IPS-18c (cell line): Measurements from ENCODE around the gene KCNJ12.
A peak's percentile ranks its signal among the peaks of the same experiment; 100 is the strongest.
"Not testable (repeated sequence)": the region's sequence is repeated elsewhere in the genome, so short reads cannot be mapped to it uniquely, and the experiment has no call there.

ENCODE experiments used
- H3K4me3 ChIP-seq: 2 replicates; pipeline ENCODE4 v1.7.0; 2013; ENCODE audit warnings: low read depth, mild to moderate bottlenecking, low read length, moderate library complexity; ENCODE audit not compliant: insufficient read depth
- H3K9me3 ChIP-seq: one replicate; pipeline ENCODE4 v1.6.1; 2013; ENCODE audit warnings: mild to moderate bottlenecking, low read length, moderate library complexity; ENCODE audit not compliant: control insufficient read depth, insufficient read depth

The KCNJ12 gene

DNA sequence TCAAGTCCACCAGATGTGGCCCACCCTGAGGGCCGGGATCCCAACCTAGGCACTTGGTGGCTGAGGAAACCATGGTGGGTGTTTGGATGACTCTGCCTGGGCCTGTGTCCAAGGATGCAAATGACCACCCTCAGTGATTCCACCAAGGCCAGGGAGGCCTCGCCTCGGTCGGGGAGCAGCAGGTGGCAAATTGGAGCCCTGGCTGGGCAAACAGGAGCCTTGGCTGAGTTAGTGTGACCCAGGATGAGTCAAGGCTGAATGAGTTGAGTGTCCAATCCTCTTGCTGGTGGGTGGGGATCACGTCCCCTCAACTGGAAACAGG is 62.8 kb downstream of the KCNJ12 start:
- not testable (repeated sequence) for H3K9me3 ChIP-seq, H3K4me3 ChIP-seq

DNA sequence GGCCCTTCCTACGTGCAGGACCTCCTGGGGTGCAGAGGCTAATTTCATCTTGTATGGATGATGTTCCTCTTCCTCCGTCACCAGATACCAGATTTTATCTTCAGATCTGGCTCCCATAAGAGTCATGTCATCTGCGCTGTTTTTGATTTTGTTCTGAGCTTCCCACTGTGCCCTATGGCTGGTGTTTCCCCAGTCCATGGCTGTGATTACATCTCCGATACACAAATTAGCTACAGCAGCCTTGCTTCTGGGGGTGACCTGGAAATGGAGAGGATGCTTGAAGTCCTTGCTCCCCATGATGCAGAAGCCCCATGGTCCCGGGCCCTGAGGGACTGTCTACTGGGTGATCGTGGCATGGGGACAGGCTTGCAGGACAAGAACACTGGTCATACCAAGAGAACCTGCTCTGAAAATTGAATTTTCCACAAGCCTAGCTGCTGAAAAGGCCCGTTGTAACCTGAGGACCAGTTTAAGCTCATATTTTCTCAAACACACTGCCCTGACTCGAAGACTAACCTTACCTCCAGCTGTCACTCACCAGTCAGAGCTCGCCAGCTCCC is 69.0 kb downstream of the KCNJ12 start:
- no peak overlapping the region for H3K4me3 ChIP-seq
- no peaks in the 10 kb centered on the region for H3K9me3 ChIP-seq

DNA sequence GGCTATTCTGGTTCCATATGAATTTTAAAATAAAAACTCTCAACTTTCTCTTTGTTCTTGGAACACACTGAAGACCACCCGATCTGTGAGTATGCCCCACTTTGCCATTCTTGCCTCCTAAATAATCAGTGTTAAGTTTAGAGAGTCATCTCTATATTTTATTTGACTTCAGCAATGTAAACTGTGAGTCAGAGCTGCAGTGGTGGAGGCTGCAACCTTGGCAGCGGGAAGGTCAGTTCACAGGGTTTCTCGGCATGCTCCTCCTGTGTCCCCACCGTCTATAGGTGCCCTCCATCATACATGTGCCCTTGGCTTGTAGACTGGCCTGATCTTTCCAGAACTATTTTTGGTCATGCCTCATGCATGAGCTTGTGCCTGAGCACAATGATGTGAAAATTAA is 71.4 kb downstream of the KCNJ12 start:
- H3K9me3 ChIP-seq, H3K4me3 ChIP-seq: not testable (repeated sequence)

DNA sequence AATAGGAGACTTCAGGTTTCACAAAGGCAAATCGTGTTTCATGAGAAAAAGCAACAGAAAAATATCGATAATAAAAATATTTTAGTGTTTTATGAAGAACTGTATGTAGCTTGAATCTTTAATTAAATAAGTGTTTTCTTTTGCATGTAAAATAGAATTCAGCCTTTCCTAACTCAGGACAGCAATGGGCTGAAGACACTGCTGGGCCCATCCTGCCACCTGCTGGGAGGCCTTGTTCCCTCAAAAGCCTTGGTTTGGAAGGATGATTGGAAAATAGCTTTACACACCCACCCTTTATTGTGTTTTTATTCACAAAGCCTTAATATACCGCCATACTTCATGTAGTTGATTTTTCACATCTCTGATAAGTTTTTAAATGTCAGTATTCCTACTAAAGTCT is 73.7 kb downstream of the KCNJ12 start:
- not testable (repeated sequence) for H3K4me3 ChIP-seq, H3K9me3 ChIP-seq

DNA sequence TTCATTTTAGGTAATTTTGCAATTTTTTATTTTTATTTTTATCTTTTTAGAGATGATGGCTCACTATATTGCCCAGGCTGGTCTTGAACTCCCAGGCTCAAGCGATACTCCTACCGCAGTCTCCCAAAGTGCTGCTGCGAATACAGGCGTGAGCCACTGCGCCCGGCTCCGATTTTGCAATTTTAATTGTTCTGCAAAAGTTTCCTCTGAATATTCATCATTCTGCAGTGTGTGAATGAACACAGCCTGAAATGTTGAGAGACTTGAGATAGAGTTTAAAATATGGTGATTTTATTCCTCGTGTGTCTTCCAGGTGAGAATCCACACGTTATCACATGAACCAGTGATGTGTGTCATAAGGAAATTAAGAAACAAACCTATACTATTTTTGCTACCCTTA is 75.8 kb downstream of the KCNJ12 start:
- Histone ChIP-seq H3K9me3 (peaks cover 3% of the 10 kb centered on the region), H3K4me3 (no peak overlapping the region)

DNA sequence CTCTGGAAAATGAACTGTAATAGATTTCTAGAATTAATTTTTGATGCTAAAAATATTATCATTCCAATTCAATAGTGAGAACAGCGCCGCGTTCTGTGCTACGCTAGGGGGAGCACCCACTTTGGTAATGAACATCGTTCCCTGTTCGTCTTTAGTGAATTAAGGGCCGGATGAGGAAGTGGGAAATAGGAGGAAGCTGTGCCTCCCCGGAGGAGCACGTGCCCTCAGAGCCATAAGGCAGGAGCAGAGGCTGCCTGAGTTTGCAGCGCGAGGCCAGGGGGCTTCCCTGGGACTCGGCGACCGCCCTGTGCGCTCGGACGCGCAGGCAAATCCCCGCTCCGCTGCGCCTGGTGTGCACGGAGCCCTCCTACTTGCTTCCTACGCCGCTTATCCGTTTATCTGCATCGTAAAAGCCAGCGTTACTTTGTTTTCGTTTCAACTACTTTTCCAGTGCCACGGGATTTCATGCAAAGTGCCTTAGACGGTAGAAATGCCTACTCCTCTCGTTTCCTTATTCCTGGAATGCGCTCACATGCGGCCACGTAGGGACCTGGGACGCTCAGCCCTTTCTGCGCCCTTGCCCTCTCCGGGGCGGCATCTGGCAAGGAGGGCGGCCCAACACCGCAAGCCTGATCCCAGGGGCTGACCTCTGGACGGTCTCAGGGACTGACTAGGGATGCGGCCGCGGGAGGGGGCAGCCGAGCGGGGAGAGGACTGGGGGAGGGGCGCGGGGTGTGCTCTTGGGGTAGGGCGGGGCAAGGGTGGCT is 76.4 kb downstream of the KCNJ12 start:
- peak overlapping the region; percentile 31; the same call in 1 of the 2 replicates for H3K4me3 ChIP-seq

DNA sequence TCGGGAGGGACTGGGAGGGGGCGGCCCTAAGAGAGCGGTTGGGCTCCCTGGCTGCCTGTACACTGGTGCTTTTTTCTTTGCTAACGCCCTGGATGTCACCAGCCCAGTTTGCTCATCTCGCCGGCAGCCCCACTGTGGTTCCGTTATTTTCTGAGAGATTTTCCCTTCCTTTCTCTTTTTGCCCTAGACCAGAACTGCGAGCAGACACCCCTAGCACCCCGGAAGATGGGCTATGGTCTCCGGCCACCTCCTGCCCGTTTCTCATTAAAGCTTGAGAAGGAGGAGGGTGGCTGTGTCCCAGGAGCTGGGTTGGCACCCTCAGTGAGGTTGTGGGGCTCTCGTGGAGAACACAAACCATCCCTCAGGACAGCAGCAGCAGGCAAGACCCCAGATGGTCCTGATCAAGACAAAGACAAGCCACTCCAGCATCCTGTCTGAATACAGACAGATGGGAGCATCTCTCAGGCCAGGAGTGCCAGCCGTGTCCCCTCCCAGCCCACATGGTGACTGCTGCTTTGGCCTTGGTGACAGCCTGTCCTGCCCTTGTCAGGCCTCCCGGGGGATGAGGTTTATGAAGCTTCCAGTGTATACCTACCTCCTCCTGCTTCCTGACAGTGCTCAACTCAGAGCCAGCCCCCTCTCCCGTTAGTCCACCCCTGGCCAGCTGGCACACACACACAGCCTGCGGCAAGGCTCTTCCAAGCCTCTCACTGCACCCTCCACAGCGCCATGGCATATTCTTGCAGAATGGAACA is 77.2 kb downstream of the KCNJ12 start:
- H3K9me3 ChIP-seq, result peaks cover 3% of the 10 kb centered on the region
- H3K4me3 ChIP-seq, result no peak overlapping the region

More for the DNA sequence above, 76.4 kb downstream of the KCNJ12 start:
- H3K9me3 ChIP-seq, result peaks cover 3% of the 10 kb centered on the region

DNA sequence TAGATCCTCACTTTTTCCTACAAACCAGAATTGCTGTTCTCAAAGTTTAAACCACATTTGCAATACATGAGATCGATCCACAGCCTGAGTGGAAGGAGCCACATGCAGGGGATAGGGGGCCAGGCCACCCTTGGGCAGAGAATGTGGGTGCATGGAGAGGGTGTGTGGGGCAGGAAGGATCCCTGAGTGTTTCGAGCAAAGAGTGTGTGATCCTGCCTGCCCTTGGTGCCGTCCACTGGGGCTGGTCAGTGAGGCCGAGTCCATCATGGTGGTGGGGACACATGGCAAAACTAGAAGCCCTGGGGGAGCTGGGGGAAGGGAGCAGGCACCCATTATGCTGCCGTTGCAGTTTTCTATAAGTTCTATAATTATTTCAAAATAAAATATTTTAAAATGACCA is 77.8 kb downstream of the KCNJ12 start:
- H3K4me3 ChIP-seq, H3K9me3 ChIP-seq: not testable (repeated sequence)

DNA sequence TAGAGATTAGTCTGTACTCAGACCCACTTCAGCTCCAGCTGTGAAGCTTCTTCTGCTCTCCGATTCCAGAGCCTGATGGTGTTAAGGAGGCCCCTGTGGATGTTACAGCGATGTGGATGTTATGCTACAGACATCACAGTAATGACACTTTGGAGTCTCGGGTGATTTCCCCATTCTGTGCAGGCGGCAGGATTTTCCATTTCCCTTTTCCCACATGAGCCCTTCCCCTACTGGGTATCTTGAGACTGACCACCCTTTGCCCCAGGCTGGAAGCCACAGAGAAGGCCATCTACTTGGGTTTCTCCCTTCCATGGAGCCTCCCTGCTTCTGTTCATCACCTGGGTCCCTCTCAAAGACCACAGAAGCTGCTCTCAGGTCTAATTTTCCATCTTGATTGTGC is 78.3 kb downstream of the KCNJ12 start:
- no peak overlapping the region for H3K4me3 ChIP-seq

DNA sequence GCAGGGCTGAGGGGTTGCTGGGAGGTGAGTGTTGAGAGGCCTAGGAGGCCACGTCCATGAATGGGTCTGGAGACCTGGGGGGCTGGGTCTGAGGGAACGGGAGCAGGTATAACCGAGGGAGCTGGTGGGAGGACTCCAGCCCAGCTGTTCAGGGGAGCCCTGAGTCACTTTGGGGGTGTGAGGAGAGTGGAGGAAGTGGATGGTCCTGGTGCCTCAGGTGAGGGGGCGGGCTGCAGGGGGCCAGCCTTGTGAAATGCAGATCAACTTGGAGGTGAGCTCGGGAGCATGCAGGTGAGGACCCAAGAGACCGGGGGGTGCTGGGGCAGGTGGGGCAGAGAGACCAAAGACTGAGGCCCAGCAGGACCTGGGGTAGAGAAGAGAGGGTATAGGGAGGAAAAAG is 79.6 kb downstream of the KCNJ12 start:
- H3K9me3 ChIP-seq, result peaks cover 3% of the 10 kb centered on the region
- no peak overlapping the region for H3K4me3 ChIP-seq

More for the DNA sequence above, 78.3 kb downstream of the KCNJ12 start:
- peaks cover 3% of the 10 kb centered on the region for H3K9me3 ChIP-seq

DNA sequence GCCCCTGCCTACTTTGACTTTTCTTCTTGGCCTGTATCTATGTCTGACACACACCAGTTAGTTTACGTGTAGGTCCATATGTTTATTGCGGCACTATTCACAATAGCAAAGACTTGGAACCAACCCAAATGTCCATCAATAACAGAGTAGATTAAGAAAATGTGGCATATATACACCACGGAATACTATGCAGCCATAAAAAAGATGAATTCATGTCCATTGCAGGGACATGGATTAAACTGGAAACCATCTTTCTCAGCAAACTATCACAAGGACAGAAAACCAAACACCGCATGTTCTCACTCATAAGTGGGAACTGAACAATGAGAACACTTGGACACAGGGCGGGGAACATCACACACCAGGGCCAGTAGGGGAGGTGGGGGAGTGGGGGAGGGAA is 80.3 kb downstream of the KCNJ12 start:
- not testable (repeated sequence) for H3K4me3 ChIP-seq, H3K9me3 ChIP-seq

DNA sequence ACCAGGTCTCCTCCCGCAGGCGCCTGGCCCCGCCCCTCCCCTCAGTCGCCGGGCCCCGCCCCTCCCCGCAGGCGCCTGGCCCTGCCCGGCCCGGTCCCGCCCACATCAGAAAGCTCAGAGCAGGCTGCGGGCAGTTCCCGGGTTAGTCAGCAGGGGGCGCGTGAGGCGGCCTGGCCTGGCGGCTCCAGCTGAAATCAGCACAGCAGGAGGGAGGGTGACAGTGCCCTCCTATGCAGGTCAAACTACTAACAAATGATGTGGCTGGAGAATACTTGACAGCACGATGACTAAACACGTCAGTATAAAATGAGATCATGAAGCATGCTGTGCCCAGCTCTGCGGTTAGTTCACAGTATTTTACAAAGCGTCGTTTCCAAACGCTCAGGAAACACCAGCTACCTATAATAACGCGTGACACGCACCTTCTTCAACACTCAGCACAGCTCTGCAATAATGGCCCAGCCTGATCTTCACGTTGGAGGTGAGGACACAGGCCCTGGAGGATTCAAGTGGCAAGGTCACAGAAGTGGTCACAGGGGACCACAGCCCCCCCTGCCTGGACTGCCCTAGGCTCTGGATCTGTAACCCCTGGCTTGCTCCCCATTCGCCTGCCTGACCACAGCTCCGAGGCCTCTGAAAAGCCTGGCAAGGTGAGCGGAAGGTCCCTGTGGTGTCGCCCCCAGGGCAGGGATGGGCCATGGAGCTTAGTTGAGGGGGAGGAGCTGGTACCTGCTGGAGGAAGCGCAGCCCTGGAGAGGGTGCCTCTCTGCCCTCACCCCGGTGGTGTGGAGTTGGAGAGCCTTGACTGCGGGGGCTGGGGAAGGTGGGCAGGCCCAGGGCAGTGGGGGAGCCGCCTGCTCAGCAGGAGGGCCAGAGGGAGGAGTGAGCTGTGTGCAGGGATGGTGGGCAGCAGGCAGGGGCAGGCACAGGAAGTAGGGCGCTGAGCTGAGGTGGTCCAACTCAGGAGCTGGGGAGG is 81.2 kb downstream of the KCNJ12 start:
- peak overlapping the region; percentile 10; the same call in 1 of the 2 replicates for H3K4me3 ChIP-seq
- H3K9me3 ChIP-seq, result peaks cover 3% of the 10 kb centered on the region

DNA sequence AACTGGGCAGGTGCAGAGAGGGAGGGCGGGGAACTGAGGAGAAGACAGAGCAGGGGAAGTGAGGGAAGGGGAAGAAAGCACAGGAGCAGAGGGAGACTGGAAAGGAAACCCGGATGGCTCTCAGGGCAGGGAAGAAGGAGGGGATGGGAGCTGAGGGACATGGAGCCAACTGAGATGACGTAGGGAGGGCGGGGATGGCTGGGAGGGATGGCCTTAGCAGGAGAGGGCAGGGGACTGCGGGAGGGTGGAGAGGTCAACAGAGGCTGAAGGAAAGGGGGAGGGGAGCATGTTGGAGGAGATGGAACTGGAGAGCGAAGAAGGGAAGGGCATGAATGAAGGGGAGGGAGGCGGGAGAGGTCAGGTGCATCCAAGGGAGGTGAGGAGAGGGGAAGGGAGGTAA is 81.9 kb downstream of the KCNJ12 start:
- H3K4me3 ChIP-seq, result peak overlapping the region; percentile 10; the same call in 1 of the 2 replicates
- no peaks in the 10 kb centered on the region for H3K9me3 ChIP-seq

DNA sequence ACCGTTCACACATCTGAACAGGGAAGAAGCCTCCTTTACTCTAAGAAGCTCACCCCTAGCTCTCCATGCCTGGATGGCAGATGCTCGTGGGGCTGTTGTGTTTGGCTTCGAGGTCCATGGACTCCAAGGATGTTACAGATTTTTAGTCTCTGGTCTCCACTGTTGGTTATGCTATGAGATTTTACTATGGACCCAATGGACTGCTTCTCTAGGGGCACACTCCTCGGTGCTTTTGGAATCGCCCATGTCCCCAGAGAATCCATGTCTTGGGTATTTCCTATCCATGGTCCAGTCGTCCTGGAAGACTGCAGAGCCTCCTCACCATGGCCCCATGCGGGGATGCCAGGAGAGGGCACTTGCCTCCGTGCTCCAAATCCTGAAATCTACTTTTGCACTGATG is 83.4 kb downstream of the KCNJ12 start:
- no peaks in the 10 kb centered on the region for H3K9me3 ChIP-seq
- H3K4me3 ChIP-seq, result no peak overlapping the region

DNA sequence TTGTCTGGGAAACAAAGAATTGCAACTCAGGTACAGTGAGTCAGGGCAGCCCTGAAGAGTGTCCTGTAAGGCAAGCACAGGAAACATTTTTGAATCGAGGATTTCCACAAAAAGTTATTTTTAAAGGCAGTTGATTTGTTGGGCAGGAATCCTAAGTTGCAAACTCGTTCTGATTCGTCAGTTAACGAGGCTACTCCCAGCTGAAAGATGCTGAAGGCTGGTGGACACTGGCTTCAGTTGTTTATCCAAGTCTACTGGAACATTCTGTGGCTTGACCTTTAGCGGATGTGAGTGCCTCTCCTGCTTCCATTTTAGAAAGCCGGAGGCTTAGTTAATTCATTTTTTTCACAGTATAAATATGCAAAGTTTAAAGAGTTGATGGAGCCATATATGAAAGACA is 84.2 kb downstream of the KCNJ12 start:
- Histone ChIP-seq H3K4me3 (no peak overlapping the region), H3K9me3 (no peaks in the 10 kb centered on the region)

DNA sequence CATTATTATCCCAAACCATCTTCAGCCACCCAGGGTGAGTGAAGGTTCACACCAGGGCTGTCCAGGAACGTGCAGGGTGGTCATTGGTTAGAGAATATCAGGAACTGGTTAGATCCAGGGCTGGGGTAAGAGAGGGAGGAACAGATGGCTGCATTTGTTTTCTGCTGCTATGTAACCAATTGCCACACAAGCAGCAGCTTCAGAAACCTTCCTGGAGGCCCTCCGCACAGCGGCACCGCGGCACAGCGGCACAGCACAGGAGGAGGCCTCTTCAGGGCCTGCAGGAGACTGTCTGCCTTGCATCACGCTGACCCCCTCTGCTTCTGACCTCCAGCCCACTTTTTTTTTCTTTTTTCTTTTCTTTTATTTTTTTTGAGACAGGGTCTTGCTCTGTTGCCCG is 86.1 kb downstream of the KCNJ12 start:
- Histone ChIP-seq H3K9me3 (no peaks in the 10 kb centered on the region), H3K4me3 (no peak overlapping the region)

DNA sequence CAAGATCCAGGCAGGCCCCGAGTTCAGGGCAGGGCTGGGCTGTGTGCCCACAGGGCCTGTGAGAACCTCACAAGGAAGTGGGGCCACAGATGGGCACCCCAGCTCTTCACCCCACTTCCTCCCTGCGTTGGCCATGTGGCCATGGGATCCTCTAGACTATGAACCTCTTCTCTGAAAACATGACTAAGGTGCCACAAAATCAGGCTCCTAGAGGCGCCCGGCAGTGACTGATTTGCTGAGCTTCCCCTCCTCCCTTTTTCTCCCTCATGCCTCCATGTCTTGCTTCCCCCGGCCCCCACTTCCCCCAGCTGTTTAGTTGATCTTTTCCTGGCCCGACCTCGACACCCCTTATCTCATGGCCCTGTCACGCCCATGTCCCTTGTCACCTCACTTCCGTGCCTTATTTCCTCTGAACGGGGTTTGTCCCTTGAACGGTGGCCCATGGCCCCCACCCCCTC is 87.1 kb downstream of the KCNJ12 start:
- H3K9me3 ChIP-seq, result no peaks in the 10 kb centered on the region
- 0 out of 2 replicates have a peak overlapping the region, but pooled peaks have one; percentile 46 for H3K4me3 ChIP-seq
